WERI-Rb-1 (cell line): ENCODE measurements around the gene PITX3.
"Not testable (repeated sequence)": the region's sequence is repeated elsewhere in the genome, so short reads cannot be mapped to it uniquely, and the experiment has no call there.

ENCODE experiments used
- DNase-seq: peaks from one replicate; pipeline ENCODE4 v3.0.0-alpha.2; 2020
- H3K27ac ChIP-seq: fragments of 250-450 bp; sonication (Bioruptor Pico); 2 replicates; pipeline ENCODE4 v1.5.1; 2020; ENCODE audit warnings: mild to moderate bottlenecking, moderate library complexity
- H3K27me3 ChIP-seq: fragments of 250-450 bp; sonication (Bioruptor Pico); 2 replicates; pipeline ENCODE4 v1.5.1; 2021; ENCODE audit warnings: mild to moderate bottlenecking, low read depth, moderate library complexity; ENCODE audit not compliant: insufficient read depth, severe bottlenecking
- H3K36me3 ChIP-seq: fragments of 250-450 bp; sonication (Bioruptor Pico); 2 replicates; pipeline ENCODE4 v1.5.1; 2020; ENCODE audit warnings: mild to moderate bottlenecking, moderate library complexity
- H3K4me3 ChIP-seq: 2 replicates; pipeline ENCODE4 v1.5.1; 2011; ENCODE audit warnings: low read depth, mild to moderate bottlenecking, control low read depth, low read length
- H3K9me3 ChIP-seq: fragments of 250-450 bp; sonication (Bioruptor Pico); 2 replicates; pipeline ENCODE4 v1.5.1; 2021; ENCODE audit warnings: mild to moderate bottlenecking, moderate library complexity; ENCODE audit not compliant: severe bottlenecking
- CTCF ChIP-seq: IDR thresholded peaks from 2 replicates; pipeline ENCODE4 v1.5.1; 2011; ENCODE audit warnings: low read depth, mild to moderate bottlenecking, control low read depth, inconsistent platforms, low read length

Gene PITX3

GRCh38 chr10:102255404-102255803 lies 14.1 kb upstream of the PITX3 start:
- H3K27me3 ChIP-seq = no peaks in the 10 kb centered on the region
- peaks cover 43% of the 10 kb centered on the region for H3K36me3 ChIP-seq
- no peak for DNase-seq
- no peaks in the 10 kb centered on the region for H3K9me3 ChIP-seq
- H3K27ac ChIP-seq = no peak overlapping the region
- no peak for TF ChIP-seq CTCF
- H3K4me3 ChIP-seq = no peak overlapping the region

GRCh38 chr10:102254426-102254825 lies 13.1 kb upstream of the PITX3 start:
- H3K27me3 ChIP-seq = no peaks in the 10 kb centered on the region
- peaks cover 37% of the 10 kb centered on the region for H3K36me3 ChIP-seq
- TF ChIP-seq CTCF = no peak
- H3K4me3 ChIP-seq = no peak overlapping the region
- H3K27ac ChIP-seq = no peak overlapping the region
- DNase-seq = no peak
- H3K9me3 ChIP-seq = no peaks in the 10 kb centered on the region

GRCh38 chr10:102252508-102252907 lies 11.2 kb upstream of the PITX3 start:
- H3K27ac ChIP-seq, H3K9me3 ChIP-seq, DNase-seq, H3K27me3 ChIP-seq, H3K4me3 ChIP-seq: not testable (repeated sequence)
- H3K36me3 ChIP-seq = peaks cover 41% of the 10 kb centered on the region

GRCh38 chr10:102247734-102248133 lies 6.4 kb upstream of the PITX3 start:
- no peak overlapping the region for H3K27ac ChIP-seq
- no peak for TF ChIP-seq CTCF
- no peaks in the 10 kb centered on the region for H3K27me3 ChIP-seq
- H3K36me3 ChIP-seq = peaks cover 25% of the 10 kb centered on the region
- H3K4me3 ChIP-seq = no peak overlapping the region
- no peaks in the 10 kb centered on the region for H3K9me3 ChIP-seq
- DNase-seq = no peak

- peaks cover 20% of the 10 kb centered on the region for H3K36me3 ChIP-seq
- H3K27me3 ChIP-seq = no peaks in the 10 kb centered on the region
- H3K4me3 ChIP-seq = peak overlapping the region; percentile 78
- no peak for DNase-seq
- peak overlapping the region; percentile 89; the same call in 1 of the 2 replicates for H3K27ac ChIP-seq
- H3K9me3 ChIP-seq = no peaks in the 10 kb centered on the region
- no peak for TF ChIP-seq CTCF
These were observed 4.9 kb upstream of the PITX3 start for GRCh38 chr10:102246261-102246660.

GRCh38 chr10:102245932-102246251 lies 4.6 kb upstream of the PITX3 start:
- Histone ChIP-seq H3K36me3 (peaks cover 17% of the 10 kb centered on the region), H3K4me3 (peak overlapping the region; percentile 78), H3K27ac (peak overlapping the region; percentile 89), H3K9me3 (no peaks in the 10 kb centered on the region), H3K27me3 (no peaks in the 10 kb centered on the region)
- DNase-seq = no peak
- TF ChIP-seq CTCF = no peak
